Measurements from ENCODE around the gene FCSK. TPM values are rescaled to one million over a fixed set of nuclear protein-coding genes. Genes with fewer than 3 reads are reported as not detected.

The FCSK gene
- total and polyA plus RNA-seq, 2 of the 13 experiments (the other 11 are each of a cell fraction or from before 2014, with no cell fraction given), result 9.1 to 19.2 TPM

DNA sequence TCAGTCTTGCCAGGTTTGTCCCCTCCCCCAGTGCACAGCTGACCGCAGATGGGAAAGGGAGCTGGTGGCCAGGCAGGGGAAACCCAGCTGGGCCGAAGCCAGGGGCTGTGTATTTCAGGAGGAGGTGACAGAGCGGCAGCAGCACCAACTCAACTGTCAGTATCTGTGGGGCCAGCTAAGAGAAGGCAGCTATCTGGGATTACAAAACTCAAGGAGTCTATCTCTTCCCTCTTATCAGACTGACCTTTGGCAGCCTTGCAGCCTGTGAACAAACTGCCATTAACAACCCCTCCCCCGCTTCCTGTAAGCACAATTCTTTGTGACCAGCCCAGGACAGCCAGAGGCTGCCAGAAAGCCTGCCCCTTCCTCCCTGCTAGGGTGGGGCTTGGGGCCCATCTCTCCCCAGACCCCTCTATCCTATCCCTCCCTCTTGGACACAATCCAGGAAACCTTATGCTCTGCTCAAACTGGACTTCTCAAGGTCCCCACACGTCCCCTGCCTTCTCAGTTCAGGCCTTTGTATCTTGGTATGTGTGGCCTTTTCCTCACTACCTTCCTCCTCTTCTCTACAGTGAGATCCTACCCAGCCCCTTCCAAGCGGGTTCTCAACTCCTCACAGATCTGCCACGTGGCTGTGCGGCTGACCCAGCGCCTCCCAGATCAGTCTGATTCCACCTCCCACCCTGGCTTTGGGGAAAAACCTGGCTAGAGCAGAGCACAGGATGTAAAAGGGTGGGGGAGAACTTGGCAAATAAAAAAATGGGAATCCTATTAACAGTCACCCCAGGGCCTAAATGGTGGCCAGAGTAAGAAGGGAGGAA lies 26.0 kb upstream of the FCSK start (continued):
- TF ChIP-seq, protein P1, sequence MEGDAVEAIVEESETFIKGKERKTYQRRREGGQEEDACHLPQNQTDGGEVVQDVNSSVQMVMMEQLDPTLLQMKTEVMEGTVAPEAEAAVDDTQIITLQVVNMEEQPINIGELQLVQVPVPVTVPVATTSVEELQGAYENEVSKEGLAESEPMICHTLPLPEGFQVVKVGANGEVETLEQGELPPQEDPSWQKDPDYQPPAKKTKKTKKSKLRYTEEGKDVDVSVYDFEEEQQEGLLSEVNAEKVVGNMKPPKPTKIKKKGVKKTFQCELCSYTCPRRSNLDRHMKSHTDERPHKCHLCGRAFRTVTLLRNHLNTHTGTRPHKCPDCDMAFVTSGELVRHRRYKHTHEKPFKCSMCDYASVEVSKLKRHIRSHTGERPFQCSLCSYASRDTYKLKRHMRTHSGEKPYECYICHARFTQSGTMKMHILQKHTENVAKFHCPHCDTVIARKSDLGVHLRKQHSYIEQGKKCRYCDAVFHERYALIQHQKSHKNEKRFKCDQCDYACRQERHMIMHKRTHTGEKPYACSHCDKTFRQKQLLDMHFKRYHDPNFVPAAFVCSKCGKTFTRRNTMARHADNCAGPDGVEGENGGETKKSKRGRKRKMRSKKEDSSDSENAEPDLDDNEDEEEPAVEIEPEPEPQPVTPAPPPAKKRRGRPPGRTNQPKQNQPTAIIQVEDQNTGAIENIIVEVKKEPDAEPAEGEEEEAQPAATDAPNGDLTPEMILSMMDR (CRISPR knock-in tag; IDR thresholded peaks at IDR 0.05), result no peak
- TF ChIP-seq, protein P2, sequence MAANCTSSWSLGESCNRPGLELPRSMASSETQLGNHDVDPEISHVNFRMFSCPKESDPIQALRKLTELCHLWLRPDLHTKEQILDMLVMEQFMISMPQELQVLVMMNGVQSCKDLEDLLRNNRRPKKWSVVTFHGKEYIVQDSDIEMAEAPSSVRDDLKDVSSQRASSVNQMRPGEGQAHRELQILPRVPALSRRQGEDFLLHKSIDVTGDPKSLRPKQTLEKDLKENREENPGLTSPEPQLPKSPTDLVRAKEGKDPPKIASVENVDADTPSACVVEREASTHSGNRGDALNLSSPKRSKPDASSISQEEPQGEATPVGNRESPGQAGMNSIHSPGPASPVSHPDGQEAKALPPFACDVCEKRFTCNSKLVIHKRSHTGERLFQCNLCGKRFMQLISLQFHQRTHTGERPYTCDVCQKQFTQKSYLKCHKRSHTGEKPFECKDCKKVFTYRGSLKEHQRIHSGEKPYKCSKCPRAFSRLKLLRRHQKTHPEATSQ (CRISPR knock-in tag; IDR thresholded peaks at IDR 0.05; ENCODE audit: borderline replicate concordance), result 0 out of 2 replicates have a peak, but pooled peaks have one; percentile 94
- no peak for TF ChIP-seq NFRKB (IDR thresholded peaks at IDR 0.05)
- TF ChIP-seq, protein P3, sequence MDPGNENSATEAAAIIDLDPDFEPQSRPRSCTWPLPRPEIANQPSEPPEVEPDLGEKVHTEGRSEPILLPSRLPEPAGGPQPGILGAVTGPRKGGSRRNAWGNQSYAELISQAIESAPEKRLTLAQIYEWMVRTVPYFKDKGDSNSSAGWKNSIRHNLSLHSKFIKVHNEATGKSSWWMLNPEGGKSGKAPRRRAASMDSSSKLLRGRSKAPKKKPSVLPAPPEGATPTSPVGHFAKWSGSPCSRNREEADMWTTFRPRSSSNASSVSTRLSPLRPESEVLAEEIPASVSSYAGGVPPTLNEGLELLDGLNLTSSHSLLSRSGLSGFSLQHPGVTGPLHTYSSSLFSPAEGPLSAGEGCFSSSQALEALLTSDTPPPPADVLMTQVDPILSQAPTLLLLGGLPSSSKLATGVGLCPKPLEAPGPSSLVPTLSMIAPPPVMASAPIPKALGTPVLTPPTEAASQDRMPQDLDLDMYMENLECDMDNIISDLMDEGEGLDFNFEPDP (CRISPR knock-in tag; conservative IDR thresholded peaks at IDR 0.05), result no peak
- peak; percentile 77 for TF ChIP-seq KLF12 (CRISPR knock-in tag; IDR thresholded peaks at IDR 0.05; ENCODE audit: borderline replicate concordance)
- TF ChIP-seq TOPORS (CRISPR knock-in tag; IDR thresholded peaks at IDR 0.05), result peak; percentile 98
- TF ChIP-seq NFATC3 (CRISPR knock-in tag; IDR thresholded peaks at IDR 0.05), result no peak; the same call in 1 of the 2 replicates
- TF ChIP-seq ATM (IDR thresholded peaks at IDR 0.05; ENCODE audit: borderline replicate concordance), result no peak
- TF ChIP-seq ZNF644 (CRISPR knock-in tag; IDR thresholded peaks at IDR 0.05; ENCODE audit: low read depth), result peak; percentile 13; the same call in 1 of the 2 replicates
- peak; percentile 82 for TF ChIP-seq JUND (CRISPR knock-in tag; IDR thresholded peaks at IDR 0.05)
- TF ChIP-seq FLYWCH1 (CRISPR knock-in tag; IDR thresholded peaks at IDR 0.05), result no peak; the same call in 1 of the 2 replicates
- no peak; the same call in 1 of the 2 replicates for TF ChIP-seq ZNF441 (CRISPR knock-in tag; IDR thresholded peaks at IDR 0.05; ENCODE audit: borderline replicate concordance)
- TF ChIP-seq POLR2AphosphoS2 (IDR thresholded peaks at IDR 0.05; ENCODE audit: low read depth, low read length), result no peak
- TF ChIP-seq ZNF564 (CRISPR knock-in tag; IDR thresholded peaks at IDR 0.05), result peak; percentile 54; the same call in 1 of the 2 replicates
- TF ChIP-seq ZNF260 (CRISPR knock-in tag; IDR thresholded peaks at IDR 0.05; ENCODE audit: borderline replicate concordance, low read depth), result 0 out of 2 replicates have a peak, but pooled peaks have one; percentile 48
- TF ChIP-seq, protein P4, sequence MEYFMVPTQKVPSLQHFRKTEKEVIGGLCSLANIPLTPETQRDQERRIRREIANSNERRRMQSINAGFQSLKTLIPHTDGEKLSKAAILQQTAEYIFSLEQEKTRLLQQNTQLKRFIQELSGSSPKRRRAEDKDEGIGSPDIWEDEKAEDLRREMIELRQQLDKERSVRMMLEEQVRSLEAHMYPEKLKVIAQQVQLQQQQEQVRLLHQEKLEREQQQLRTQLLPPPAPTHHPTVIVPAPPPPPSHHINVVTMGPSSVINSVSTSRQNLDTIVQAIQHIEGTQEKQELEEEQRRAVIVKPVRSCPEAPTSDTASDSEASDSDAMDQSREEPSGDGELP (IDR thresholded peaks at IDR 0.05; ENCODE audit: borderline replicate concordance, low read depth), result peak; percentile 100
- TF ChIP-seq ZBTB7B (CRISPR knock-in tag; IDR thresholded peaks at IDR 0.05), result peak; percentile 96
- peak; percentile 74; the same call in 1 of the 2 replicates for TF ChIP-seq FOXK1 (CRISPR knock-in tag; IDR thresholded peaks at IDR 0.05; ENCODE audit: borderline replicate concordance, low read depth)
- TF ChIP-seq CC2D1A (CRISPR knock-in tag; IDR thresholded peaks at IDR 0.05), result 0 out of 2 replicates have a peak, but pooled peaks have one; percentile 83
- peak; percentile 98 for TF ChIP-seq PPARG (CRISPR knock-in tag; conservative IDR thresholded peaks at IDR 0.05)
- no peak; the same call in none of the 2 replicates for TF ChIP-seq ZNF777 (CRISPR knock-in tag; IDR thresholded peaks at IDR 0.05)
- TF ChIP-seq NFKBIZ (CRISPR knock-in tag; IDR thresholded peaks at IDR 0.05), result no peak
- TF ChIP-seq, protein P5, sequence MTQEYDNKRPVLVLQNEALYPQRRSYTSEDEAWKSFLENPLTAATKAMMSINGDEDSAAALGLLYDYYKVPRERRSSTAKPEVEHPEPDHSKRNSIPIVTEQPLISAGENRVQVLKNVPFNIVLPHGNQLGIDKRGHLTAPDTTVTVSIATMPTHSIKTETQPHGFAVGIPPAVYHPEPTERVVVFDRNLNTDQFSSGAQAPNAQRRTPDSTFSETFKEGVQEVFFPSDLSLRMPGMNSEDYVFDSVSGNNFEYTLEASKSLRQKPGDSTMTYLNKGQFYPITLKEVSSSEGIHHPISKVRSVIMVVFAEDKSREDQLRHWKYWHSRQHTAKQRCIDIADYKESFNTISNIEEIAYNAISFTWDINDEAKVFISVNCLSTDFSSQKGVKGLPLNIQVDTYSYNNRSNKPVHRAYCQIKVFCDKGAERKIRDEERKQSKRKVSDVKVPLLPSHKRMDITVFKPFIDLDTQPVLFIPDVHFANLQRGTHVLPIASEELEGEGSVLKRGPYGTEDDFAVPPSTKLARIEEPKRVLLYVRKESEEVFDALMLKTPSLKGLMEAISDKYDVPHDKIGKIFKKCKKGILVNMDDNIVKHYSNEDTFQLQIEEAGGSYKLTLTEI (CRISPR knock-in tag; conservative IDR thresholded peaks at IDR 0.05), result no peak

All from HepG2 (cell line).